NCI-H1092 treated with DMSO at 0.1 percent for 48 hours (cell line): ENCODE data around the gene CES2.
"Not testable (repeated sequence)": the region's sequence is repeated elsewhere in the genome, so short reads cannot be mapped to it uniquely, and the experiment has no call there.

Source experiments
- DNase-seq: peaks from one replicate; lab custom pipeline; 2025; lab: John Stamatoyannopoulos, UW

Gene CES2

GRCh38 chr16:66984892-66985311, 49.6 kb downstream of the CES2 start:
- no peak for DNase-seq

- no peak for DNase-seq
Measured at GRCh38 chr16:66986559-66986958, 51.2 kb downstream of the CES2 start.

GRCh38 chr16:66988197-66988788, 53.0 kb downstream of the CES2 start, which contains the start of gene CES4A:
Gene CES4A (plus strand): TSS chr16:66988589. CDS start chr16:66988773, 184 bp downstream.
- DNase-seq = no peak

- no peak for DNase-seq
Measured at GRCh38 chr16:66991545-66992077, 56.3 kb downstream of the CES2 start.

GRCh38 chr16:66993558-66993957, 58.2 kb downstream of the CES2 start:
- not testable (repeated sequence) for DNase-seq
